GM12878 (cell line): Measurements from ENCODE around the gene FAM234B. TPM values are rescaled to one million over a fixed set of nuclear protein-coding genes. Genes with fewer than 3 reads are reported as not detected.

Experiments used
- ATAC-seq: fragments of 200-7000 bp; cut with Tn5 transposase; 3 replicates; pipeline ENCODE4 v1.9.1; 2020; ENCODE audit warnings: mild to moderate bottlenecking, moderate library complexity
- BruUV-seq: library from RNA; stranded (reverse); fragments of 400-500 nt; replicated peaks from 2 replicates; lab custom pipeline; 2021; lab: Mats Ljungman, UMichigan
- CTCF ChIA-PET: fragments of 300-600 bp; sonication (Branson Sonifier 250); formaldehyde crosslinking; extraction: SDS; loops from one replicate; lab custom pipeline; 2021; ENCODE audit warnings: inconsistent platforms; lab: Yijun Ruan, JAX
- POLR2A ChIA-PET: fragments of 350-600 bp; formaldehyde crosslinking; extraction: SDS; loops from one replicate; lab custom pipeline; 2021; ENCODE audit warnings: inconsistent platforms; lab: Charles Lee
- RAD21 ChIA-PET: fragments of 300-600 bp; sonication (Branson Sonifier 250); formaldehyde crosslinking; loops from one replicate; lab custom pipeline; 2023; ENCODE audit warnings: antibody characterized with exemption; ENCODE audit not compliant: unreplicated experiment; lab: Charles Lee
- SMC1A ChIA-PET: fragments of 300-600 bp; sonication (Branson Sonifier 250); formaldehyde crosslinking; loops from one replicate; lab custom pipeline; 2023; ENCODE audit not compliant: unreplicated experiment, uncharacterized antibody; lab: Charles Lee
- DNase-seq: peaks from one replicate; pipeline ENCODE4 v3.0.0-alpha.2; 2011; ENCODE audit warnings: low read depth, low spot score
- FAIRE-seq: peaks from 3 replicates; lab custom pipeline; 2011; peaks lifted over from hg19 to GRCh38; lab: Jason Lieb, UNC
- H2AFZ ChIP-seq: 2 replicates; pipeline ENCODE4 v1.6.0; 2011; ENCODE audit warnings: low read depth, low read length, control low read depth; ENCODE audit not compliant: control insufficient read depth
- H3K27ac ChIP-seq: 2 replicates; pipeline ENCODE4 v1.5.1; 2011; ENCODE audit warnings: control low read depth; ENCODE audit not compliant: control insufficient read depth, insufficient read depth
- H3K27me3 ChIP-seq, 2 experiments: replicated peaks in 1 of 2; 2 replicates each; pipeline versions ENCODE4 v1.6.0 to v1.6.1; 2011; ENCODE audit warnings: low read length in 1 of 2; ENCODE audit not compliant: control insufficient read depth in 2 of 2, insufficient read depth in 2 of 2
- H3K36me3 ChIP-seq, 2 experiments: 2 replicates each; pipeline ENCODE4 v1.5.1; 2011; ENCODE audit warnings: low read length in 1 of 2; ENCODE audit not compliant: control insufficient read depth in 2 of 2, insufficient read depth in 2 of 2
- H3K4me1 ChIP-seq: 2 replicates; pipeline ENCODE4 v1.6.1; 2011; ENCODE audit warnings: mild to moderate bottlenecking, low read length, moderate library complexity, mixed read lengths; ENCODE audit not compliant: control insufficient read depth, insufficient read depth
- H3K4me2 ChIP-seq: 2 replicates; pipeline ENCODE4 v1.6.0; 2011; ENCODE audit warnings: control low read depth; ENCODE audit not compliant: control insufficient read depth, insufficient read depth
- H3K4me3 ChIP-seq: fragments of 200-600 bp; sonication (generic); 2 replicates; pipeline ENCODE4 v1.5.1; 2016
- H3K79me2 ChIP-seq: 2 replicates; pipeline ENCODE4 v1.6.0; 2011; ENCODE audit warnings: low read length; ENCODE audit not compliant: control insufficient read depth, insufficient read depth
- H3K9ac ChIP-seq: 2 replicates; pipeline ENCODE4 v1.8.0; 2011; ENCODE audit warnings: low read length, control low read depth, mixed read lengths; ENCODE audit not compliant: control insufficient read depth, insufficient read depth
- H3K9me3 ChIP-seq: replicated peaks from 3 replicates; pipeline ENCODE4 v1.5.1; 2011; ENCODE audit warnings: mild to moderate bottlenecking, low read length; ENCODE audit not compliant: control insufficient read depth, insufficient read depth
- H4K20me1 ChIP-seq: 2 replicates; pipeline ENCODE4 v1.6.0; 2011; ENCODE audit not compliant: control insufficient read depth, insufficient read depth
- EGR1 ChIP-seq, 2 experiments: IDR thresholded peaks; 1 replicate in 1 of 2; 2 replicates in 1 of 2; pipeline ENCODE4 v1.6.1; 2011 to 2012; ENCODE audit warnings: low read depth in 2 of 2, low read length in 2 of 2, borderline replicate concordance in 1 of 2, mild to moderate bottlenecking in 1 of 2, moderate library complexity in 1 of 2
- TARDBP ChIP-seq: IDR thresholded peaks from 2 replicates; pipeline ENCODE4 v1.6.1; 2016; ENCODE audit warnings: borderline replicate concordance
- YY1 ChIP-seq: IDR thresholded peaks from 2 replicates; pipeline ENCODE4 v1.6.1; 2011; ENCODE audit warnings: low read depth, mild to moderate bottlenecking, low read length
- ZNF592 ChIP-seq: fragments of 450-650 bp; IDR thresholded peaks from 2 replicates; pipeline ENCODE4 v1.6.1; 2017; ENCODE audit warnings: mild to moderate bottlenecking, moderate library complexity
- WGBS: methylation state at CpG from one replicate; pipeline ENCODE4 v1.1.6; 2016; ENCODE audit warnings: low lambda C conversion rate; ENCODE audit not compliant: insufficient replicate concordance, insufficient coverage; ENCODE audit errors: missing lambda C conversion rate; 5-methylcytosine and 5-hydroxymethylcytosine counted together
- in situ Hi-C: fragments of 300-500 bp; cut with MboI; formaldehyde crosslinking; loops from 9 replicates; pipeline ENCODE4 v1.14.3; 2018; ENCODE audit warnings: mixed read lengths
- intact Hi-C: fragments of 100-400 bp; cut with micrococcal nuclease; formaldehyde crosslinking; loops from one replicate; pipeline ENCODE4 v1.14.2; 2022; ENCODE audit not compliant: unreplicated experiment
- polyA plus RNA-seq, 11 experiments: library from polyadenylated mRNA; depleted of rRNA in 4 of 11; unstranded in 6 of 11; stranded (reverse) in 5 of 11; fragments of >200 nt; fragmentation: Nextera tagmentation in 4 of 11; fragmentation: Illumina TruSeq in 1 of 11; extraction: Ambion mirVana in 4 of 11; extraction: Trizol in 1 of 11; gene quantifications; 1 replicate in 1 of 11; 2 replicates in 10 of 11; pipeline versions ENCODE4 v1.2.1 to v1.2.3, GENCODE V29; 2011 to 2016; ENCODE audit warnings: inconsistent platforms in 2 of 11, missing spikeins in 2 of 11, low read depth in 1 of 11
- total RNA-seq, 4 experiments: library from RNA; depleted of rRNA in 3 of 4; stranded (reverse); fragments of >200 nt in 3 of 4; fragmentation: Illumina TruSeq in 1 of 4; extraction: Trizol in 1 of 4; gene quantifications; 2 replicates each; pipeline versions ENCODE4 v1.2.1 to v1.2.3, GENCODE V29; 2013 to 2021
- TF ChIP-seq, protein P1 (sequence below), 3 experiments: IDR thresholded peaks in 2 of 3; conservative IDR thresholded peaks in 1 of 3; 2 replicates each; pipeline ENCODE4 v1.5.1; 2011; ENCODE audit warnings: low read depth in 3 of 3, low read length in 3 of 3, mild to moderate bottlenecking in 3 of 3, control low read depth in 2 of 3, moderate library complexity in 2 of 3, inconsistent platforms in 1 of 3, mixed read lengths in 1 of 3; ENCODE audit not compliant: control insufficient read depth in 2 of 3, insufficient read depth in 1 of 3; ENCODE audit errors: extremely low read depth in 1 of 3
- TF ChIP-seq, protein P2 (sequence below): fragments of 450-650 bp; IDR thresholded peaks from 2 replicates; pipeline ENCODE4 v1.6.1; 2017; ENCODE audit warnings: mild to moderate bottlenecking

Gene FAM234B
- total and polyA plus RNA-seq, 10 of the 15 experiments (the other 5 are each of a cell fraction or from before 2014, with no cell fraction given): 0.09 to 2.8 (median 0.18) TPM

- TF ChIP-seq ZNF592 (no peak), TARDBP (no peak)
- TF ChIP-seq, all 136 proteins: peak for 0
Observed at GRCh38 chr12:13000616-13000924, 43.6 kb upstream of the FAM234B start (continued).

DNA sequence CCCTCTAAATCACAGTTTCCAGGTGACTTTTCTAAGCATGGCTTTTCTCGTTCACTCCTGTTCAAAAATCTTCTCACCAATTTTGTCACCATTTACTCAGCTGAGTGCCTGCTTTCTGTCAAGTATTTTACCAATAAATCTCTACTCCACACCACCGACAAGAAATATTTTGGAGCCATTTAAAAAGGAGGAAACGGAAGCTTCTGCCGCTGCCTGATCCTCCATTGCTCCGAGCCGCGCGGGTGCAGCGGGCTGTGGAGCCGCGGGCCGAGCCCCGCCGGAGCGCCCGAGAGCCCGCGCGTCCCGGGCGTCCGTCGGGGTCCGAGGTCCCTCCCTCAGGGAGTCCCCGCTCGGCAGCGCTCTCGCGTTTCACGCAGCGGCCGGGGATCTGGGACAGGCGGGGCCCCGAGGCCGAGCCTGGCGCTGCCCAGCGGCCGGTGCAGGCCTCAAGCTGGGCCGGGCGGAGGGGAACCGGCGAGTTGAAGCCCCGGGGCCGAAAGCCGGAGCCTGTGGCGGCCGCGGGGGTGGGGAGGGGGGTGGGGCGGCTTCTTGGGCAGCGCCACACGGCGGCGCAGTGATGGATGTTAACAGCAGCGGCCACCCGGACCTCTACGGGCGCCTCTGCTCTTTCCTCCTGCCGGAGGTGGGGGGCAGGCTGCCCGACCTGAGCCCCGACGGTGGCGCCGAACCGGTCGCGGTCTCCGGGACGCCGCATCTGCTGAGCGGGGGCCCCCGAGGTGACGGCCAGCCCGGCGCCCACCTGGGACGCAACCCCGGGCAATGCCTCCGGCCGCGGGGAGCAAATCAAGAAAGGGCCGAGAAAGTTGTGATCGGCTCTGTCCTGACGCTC lies 43.0 kb upstream of the FAM234B start:
- TF ChIP-seq, protein P1, sequence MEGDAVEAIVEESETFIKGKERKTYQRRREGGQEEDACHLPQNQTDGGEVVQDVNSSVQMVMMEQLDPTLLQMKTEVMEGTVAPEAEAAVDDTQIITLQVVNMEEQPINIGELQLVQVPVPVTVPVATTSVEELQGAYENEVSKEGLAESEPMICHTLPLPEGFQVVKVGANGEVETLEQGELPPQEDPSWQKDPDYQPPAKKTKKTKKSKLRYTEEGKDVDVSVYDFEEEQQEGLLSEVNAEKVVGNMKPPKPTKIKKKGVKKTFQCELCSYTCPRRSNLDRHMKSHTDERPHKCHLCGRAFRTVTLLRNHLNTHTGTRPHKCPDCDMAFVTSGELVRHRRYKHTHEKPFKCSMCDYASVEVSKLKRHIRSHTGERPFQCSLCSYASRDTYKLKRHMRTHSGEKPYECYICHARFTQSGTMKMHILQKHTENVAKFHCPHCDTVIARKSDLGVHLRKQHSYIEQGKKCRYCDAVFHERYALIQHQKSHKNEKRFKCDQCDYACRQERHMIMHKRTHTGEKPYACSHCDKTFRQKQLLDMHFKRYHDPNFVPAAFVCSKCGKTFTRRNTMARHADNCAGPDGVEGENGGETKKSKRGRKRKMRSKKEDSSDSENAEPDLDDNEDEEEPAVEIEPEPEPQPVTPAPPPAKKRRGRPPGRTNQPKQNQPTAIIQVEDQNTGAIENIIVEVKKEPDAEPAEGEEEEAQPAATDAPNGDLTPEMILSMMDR (IDR thresholded peaks at IDR 0.05 in 2 of 3, conservative IDR thresholded peaks at IDR 0.05 in 1 of 3; ENCODE audit: control insufficient read depth in 2 of 3, extremely low read depth in 1 of 3, insufficient read depth in 1 of 3, low read depth in 3 of 3, low read length in 3 of 3): 0 out of 6 replicates have a peak, but pooled peaks of 1 of the 3 experiments have one; percentile 5
- TF ChIP-seq, protein P2, sequence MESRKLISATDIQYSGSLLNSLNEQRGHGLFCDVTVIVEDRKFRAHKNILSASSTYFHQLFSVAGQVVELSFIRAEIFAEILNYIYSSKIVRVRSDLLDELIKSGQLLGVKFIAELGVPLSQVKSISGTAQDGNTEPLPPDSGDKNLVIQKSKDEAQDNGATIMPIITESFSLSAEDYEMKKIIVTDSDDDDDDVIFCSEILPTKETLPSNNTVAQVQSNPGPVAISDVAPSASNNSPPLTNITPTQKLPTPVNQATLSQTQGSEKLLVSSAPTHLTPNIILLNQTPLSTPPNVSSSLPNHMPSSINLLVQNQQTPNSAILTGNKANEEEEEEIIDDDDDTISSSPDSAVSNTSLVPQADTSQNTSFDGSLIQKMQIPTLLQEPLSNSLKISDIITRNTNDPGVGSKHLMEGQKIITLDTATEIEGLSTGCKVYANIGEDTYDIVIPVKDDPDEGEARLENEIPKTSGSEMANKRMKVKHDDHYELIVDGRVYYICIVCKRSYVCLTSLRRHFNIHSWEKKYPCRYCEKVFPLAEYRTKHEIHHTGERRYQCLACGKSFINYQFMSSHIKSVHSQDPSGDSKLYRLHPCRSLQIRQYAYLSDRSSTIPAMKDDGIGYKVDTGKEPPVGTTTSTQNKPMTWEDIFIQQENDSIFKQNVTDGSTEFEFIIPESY: no peak
- 0 out of 2 replicates have a peak, but pooled peaks have one; percentile 5 for TF ChIP-seq YY1
- peak in 1 of 2 experiments; percentile 35; a peak in 1 of 3 replicates for TF ChIP-seq EGR1 (IDR thresholded peaks at IDR 0.05; ENCODE audit: borderline replicate concordance in 1 of 2, low read depth in 2 of 2, low read length in 2 of 2)
- 13% methylated on average over 72 of the region's 82 CpGs for WGBS

More for the DNA sequence above, 43.0 kb upstream of the FAM234B start:
- ATAC-seq (peak; percentile 31), DNase-seq (no peak), FAIRE-seq (no peak)
- H3K36me3 ChIP-seq: no peaks in the 10 kb centered on the region
- no peak overlapping the region for H3K27ac ChIP-seq
- SMC1A ChIA-PET: no interaction called here
- CTCF ChIA-PET: interaction anchor here (0.6 kb wide), 1 partner anchor 115 kb away, joined by 3 read pairs; no protein-coding TSS in a partner anchor
- H3K9ac ChIP-seq: no peak overlapping the region
- POLR2A ChIA-PET: no interaction called here
- no TSS peak for BruUV-seq
- peaks cover 12% of the 10 kb centered on the region in 2 experiments for H3K27me3 ChIP-seq
- intact Hi-C loops: no loop called here
- in situ Hi-C loops: no loop called here
- H3K4me3 ChIP-seq: peak overlapping the region; percentile 45; the same call in 1 of the 2 replicates
- RAD21 ChIA-PET: no interaction called here
- peaks cover 8% of the 10 kb centered on the region for H3K4me1 ChIP-seq
- H3K9me3 ChIP-seq: no peaks in the 10 kb centered on the region; the same call in 2 of the 3 replicates
- H3K79me2 ChIP-seq: no peaks in the 10 kb centered on the region
- H3K4me2 ChIP-seq: peak overlapping the region; percentile 88
- peak overlapping the region; percentile 51 for H2AFZ ChIP-seq
- H4K20me1 ChIP-seq: no peaks in the 10 kb centered on the region; the same call in 1 of the 2 replicates
